Measurements from ENCODE around the gene SLC27A3. TPM values are rescaled to one million over a fixed set of nuclear protein-coding genes. Genes with fewer than 3 reads are reported as not detected.

SLC27A3 gene
- total RNA-seq, 1 donor from 2014 or later: 16.7 TPM

- Histone ChIP-seq H3K9ac (ENCODE audit: low read depth in 1 of 3, low read length in 3 of 3) (no peak overlapping the region), H3K27ac (ENCODE audit: low read depth, low read length) (no peak overlapping the region), H3K4me1 (ENCODE audit: control insufficient read depth in 3 of 3, insufficient read depth in 3 of 3, low read length in 3 of 3) (no peaks in the 10 kb centered on the region), H3K27me3 (ENCODE audit: control insufficient read depth in 3 of 3, insufficient read depth in 3 of 3, low read length in 3 of 3) (no peaks in the 10 kb centered on the region), H3K4me3 (ENCODE audit: low read length in 3 of 3) (no peak overlapping the region), H3K36me3 (ENCODE audit: control insufficient read depth in 3 of 3, insufficient read depth in 3 of 3, low read length in 3 of 3) (peaks cover 0 to 2% (median 0%) of the 10 kb centered on the region in 3 donors), H3K9me3 (ENCODE audit: control insufficient read depth in 3 of 3, low read length in 3 of 3) (no peaks in the 10 kb centered on the region)
Measured at GRCh38 chr1:153796786-153797659, 21.8 kb downstream of the SLC27A3 start.

DNA sequence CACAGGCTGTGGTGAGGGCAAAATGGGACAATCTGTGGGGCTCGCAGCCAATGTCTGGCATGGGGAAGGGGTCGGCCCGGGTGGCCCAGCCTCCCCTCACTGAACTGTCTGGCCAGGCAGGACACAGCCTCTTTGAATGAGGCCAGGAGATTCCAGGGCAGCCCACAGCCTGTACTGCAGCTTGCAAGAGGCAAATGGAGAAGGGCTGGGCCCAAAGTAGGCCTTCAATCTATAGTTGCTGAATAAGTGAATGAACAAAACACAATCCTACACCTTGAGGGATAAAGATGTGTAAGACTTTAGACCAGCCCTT lies 23.2 kb downstream of the SLC27A3 start:
- no peak overlapping the region for H3K9ac ChIP-seq (ENCODE audit: low read depth in 1 of 3, low read length in 3 of 3)
- no peak overlapping the region for H3K4me3 ChIP-seq (ENCODE audit: low read length in 3 of 3)
- H3K4me1 ChIP-seq (ENCODE audit: control insufficient read depth in 3 of 3, insufficient read depth in 3 of 3, low read length in 3 of 3): peaks cover 3 to 8% (median 3%) of the 10 kb centered on the region in 3 donors
- H3K36me3 ChIP-seq (ENCODE audit: control insufficient read depth in 3 of 3, insufficient read depth in 3 of 3, low read length in 3 of 3): peaks cover 0 to 2% (median 0%) of the 10 kb centered on the region in 3 donors
- no peaks in the 10 kb centered on the region for H3K9me3 ChIP-seq (ENCODE audit: control insufficient read depth in 3 of 3, low read length in 3 of 3)
- no peaks in the 10 kb centered on the region for H3K27me3 ChIP-seq (ENCODE audit: control insufficient read depth in 3 of 3, insufficient read depth in 3 of 3, low read length in 3 of 3)
- no peak overlapping the region for H3K27ac ChIP-seq (ENCODE audit: low read depth, low read length)

- Histone ChIP-seq H3K27me3 (ENCODE audit: control insufficient read depth in 3 of 3, insufficient read depth in 3 of 3, low read length in 3 of 3) (no peaks in the 10 kb centered on the region), H3K36me3 (ENCODE audit: control insufficient read depth in 3 of 3, insufficient read depth in 3 of 3, low read length in 3 of 3) (peaks cover 0 to 2% (median 0%) of the 10 kb centered on the region in 3 donors), H3K9me3 (ENCODE audit: control insufficient read depth in 3 of 3, low read length in 3 of 3) (no peaks in the 10 kb centered on the region)
Measured at GRCh38 chr1:153799016-153799415, 23.8 kb downstream of the SLC27A3 start.

GRCh38 chr1:153799566-153800465 lies 24.6 kb downstream of the SLC27A3 start:
- H3K9ac ChIP-seq (ENCODE audit: low read depth in 1 of 3, low read length in 3 of 3): no peak overlapping the region
- no peak overlapping the region for H3K4me3 ChIP-seq (ENCODE audit: low read length in 3 of 3)
- H3K27me3 ChIP-seq (ENCODE audit: control insufficient read depth in 3 of 3, insufficient read depth in 3 of 3, low read length in 3 of 3): no peaks in the 10 kb centered on the region
- peaks cover 0 to 2% (median 0%) of the 10 kb centered on the region in 3 donors for H3K36me3 ChIP-seq (ENCODE audit: control insufficient read depth in 3 of 3, insufficient read depth in 3 of 3, low read length in 3 of 3)
- H3K9me3 ChIP-seq (ENCODE audit: control insufficient read depth in 3 of 3, low read length in 3 of 3): no peaks in the 10 kb centered on the region
- peaks cover 10 to 15% (median 13%) of the 10 kb centered on the region in 3 donors for H3K4me1 ChIP-seq (ENCODE audit: control insufficient read depth in 3 of 3, insufficient read depth in 3 of 3, low read length in 3 of 3)
- H3K27ac ChIP-seq (ENCODE audit: low read depth, low read length): no peak overlapping the region

More at GRCh38 chr1:153799016-153799415, 23.8 kb downstream of the SLC27A3 start:
- Histone ChIP-seq H3K4me3 (ENCODE audit: low read length in 3 of 3) (no peak overlapping the region), H3K4me1 (ENCODE audit: control insufficient read depth in 3 of 3, insufficient read depth in 3 of 3, low read length in 3 of 3) (peaks cover 9 to 12% (median 9%) of the 10 kb centered on the region in 3 donors), H3K9ac (ENCODE audit: low read depth in 1 of 3, low read length in 3 of 3) (no peak overlapping the region), H3K27ac (ENCODE audit: low read depth, low read length) (no peak overlapping the region)

DNA sequence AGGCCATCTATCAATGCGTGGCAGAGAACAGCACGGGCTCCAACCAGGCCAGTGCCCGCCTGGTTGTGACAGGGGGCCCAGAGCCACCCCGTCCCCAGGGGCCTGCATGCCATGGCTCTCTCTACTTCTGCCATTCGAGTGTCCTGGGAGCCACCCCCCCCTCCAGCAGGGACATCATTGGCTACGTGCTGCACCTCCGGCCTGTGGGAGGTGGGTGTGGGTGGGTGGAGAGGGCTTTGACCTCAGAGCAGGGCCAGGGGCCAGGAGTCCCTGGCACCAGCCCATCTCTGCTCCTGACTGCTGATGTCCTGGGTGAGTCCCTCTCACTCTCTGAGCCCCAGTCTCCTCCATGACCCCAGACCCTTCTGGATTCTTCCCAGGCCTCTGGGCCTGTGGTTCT lies 25.3 kb downstream of the SLC27A3 start:
- no peaks in the 10 kb centered on the region for H3K9me3 ChIP-seq (ENCODE audit: control insufficient read depth in 3 of 3, low read length in 3 of 3)
- H3K36me3 ChIP-seq (ENCODE audit: control insufficient read depth in 3 of 3, insufficient read depth in 3 of 3, low read length in 3 of 3): peaks cover 0 to 2% (median 0%) of the 10 kb centered on the region in 3 donors
- H3K4me3 ChIP-seq (ENCODE audit: low read length in 3 of 3): no peak overlapping the region
- no peak overlapping the region for H3K27ac ChIP-seq (ENCODE audit: low read depth, low read length)
- H3K4me1 ChIP-seq (ENCODE audit: control insufficient read depth in 3 of 3, insufficient read depth in 3 of 3, low read length in 3 of 3): peaks cover 10 to 18% (median 15%) of the 10 kb centered on the region in 3 donors
- H3K27me3 ChIP-seq (ENCODE audit: control insufficient read depth in 3 of 3, insufficient read depth in 3 of 3, low read length in 3 of 3): no peaks in the 10 kb centered on the region
- no peak overlapping the region for H3K9ac ChIP-seq (ENCODE audit: low read depth in 1 of 3, low read length in 3 of 3)

DNA sequence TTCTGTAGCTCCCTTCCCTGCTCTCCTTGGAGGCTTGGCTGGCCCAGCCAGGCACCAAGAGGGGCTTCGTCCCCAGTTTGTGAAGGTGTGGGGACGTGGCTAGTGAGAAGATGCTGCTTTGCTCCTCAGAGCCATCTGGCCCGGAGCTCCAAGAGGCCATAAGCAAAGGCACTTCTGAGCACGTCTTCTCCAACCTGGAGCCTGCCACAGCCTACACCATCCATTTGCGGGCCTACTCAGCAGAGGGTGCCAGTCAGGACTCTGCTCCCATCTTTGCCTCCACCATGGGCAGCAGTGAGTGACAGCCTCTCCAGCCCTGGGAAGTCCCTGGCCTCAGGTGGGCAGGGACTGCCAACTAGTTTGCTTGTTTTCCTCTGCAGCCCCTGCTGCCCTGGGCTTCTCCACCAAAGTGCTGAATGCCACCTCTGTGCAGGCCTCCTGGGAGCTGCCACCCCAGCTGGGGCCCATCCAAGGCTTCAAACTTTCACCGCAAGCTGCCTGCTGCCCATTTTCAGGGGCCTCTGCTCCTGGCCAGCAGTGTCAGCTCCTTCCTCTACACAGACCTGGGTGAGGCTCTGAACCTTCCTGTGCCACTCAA lies 25.9 kb downstream of the SLC27A3 start:
- Histone ChIP-seq H3K36me3 (ENCODE audit: control insufficient read depth in 3 of 3, insufficient read depth in 3 of 3, low read length in 3 of 3) (peaks cover 0 to 2% (median 0%) of the 10 kb centered on the region in 3 donors), H3K4me1 (ENCODE audit: control insufficient read depth in 3 of 3, insufficient read depth in 3 of 3, low read length in 3 of 3) (peaks cover 10 to 21% (median 18%) of the 10 kb centered on the region in 3 donors), H3K4me3 (ENCODE audit: low read length in 3 of 3) (no peak overlapping the region), H3K27me3 (ENCODE audit: control insufficient read depth in 3 of 3, insufficient read depth in 3 of 3, low read length in 3 of 3) (no peaks in the 10 kb centered on the region), H3K9me3 (ENCODE audit: control insufficient read depth in 3 of 3, low read length in 3 of 3) (no peaks in the 10 kb centered on the region), H3K9ac (ENCODE audit: low read depth in 1 of 3, low read length in 3 of 3) (peak overlapping the region in 1 of 3 donors; percentile 4), H3K27ac (ENCODE audit: low read depth, low read length) (no peak overlapping the region)

DNA sequence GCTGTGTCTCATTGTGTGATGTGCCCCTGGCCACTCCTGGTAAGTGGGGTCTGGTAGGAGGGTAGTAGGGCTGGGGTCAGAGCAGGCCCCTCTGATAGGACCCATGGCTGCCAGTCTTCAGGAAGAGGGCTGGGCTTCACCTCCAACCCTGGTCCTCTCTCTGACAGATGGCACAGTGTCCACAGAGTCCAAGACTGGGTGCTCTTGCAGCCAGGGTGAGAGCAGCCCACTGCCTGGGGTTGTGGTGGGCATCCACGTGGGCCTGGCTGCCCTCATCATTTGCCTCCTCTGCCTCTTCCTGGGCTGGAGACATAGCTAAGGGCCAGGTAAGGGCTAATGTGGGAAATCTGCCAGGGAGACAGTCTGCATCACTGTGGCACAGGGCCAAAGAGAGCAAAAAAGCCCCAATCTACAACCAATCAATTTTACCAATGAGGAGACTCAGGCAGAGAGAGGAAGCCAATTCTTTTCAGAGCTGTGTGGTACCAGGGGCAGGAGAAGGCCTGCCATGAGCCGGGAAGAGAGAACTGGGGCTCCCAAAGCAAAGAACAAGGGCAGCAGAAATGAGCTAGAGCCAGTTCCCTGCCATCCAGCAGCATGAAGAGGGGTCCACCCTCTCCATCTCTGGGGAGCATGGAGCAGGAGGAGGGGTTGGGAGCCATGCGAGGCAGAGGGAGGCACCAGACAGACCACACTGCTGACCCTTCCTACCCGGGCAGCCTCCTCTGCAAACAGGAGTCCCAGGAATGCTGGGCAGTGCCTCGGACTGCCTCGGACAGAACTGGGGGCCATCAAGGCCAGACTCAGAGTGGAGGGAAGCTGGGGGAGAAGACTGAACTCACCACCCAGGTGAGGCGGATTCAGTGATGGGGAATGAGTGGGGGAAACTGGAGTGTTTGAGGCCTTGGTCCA lies 26.8 kb downstream of the SLC27A3 start:
- no peaks in the 10 kb centered on the region for H3K9me3 ChIP-seq (ENCODE audit: control insufficient read depth in 3 of 3, low read length in 3 of 3)
- no peak overlapping the region for H3K27ac ChIP-seq (ENCODE audit: low read depth, low read length)
- no peaks in the 10 kb centered on the region for H3K27me3 ChIP-seq (ENCODE audit: control insufficient read depth in 3 of 3, insufficient read depth in 3 of 3, low read length in 3 of 3)
- H3K4me1 ChIP-seq (ENCODE audit: control insufficient read depth in 3 of 3, insufficient read depth in 3 of 3, low read length in 3 of 3): peaks cover 10 to 21% (median 18%) of the 10 kb centered on the region in 3 donors
- H3K4me3 ChIP-seq (ENCODE audit: low read length in 3 of 3): no peak overlapping the region
- H3K9ac ChIP-seq (ENCODE audit: low read depth in 1 of 3, low read length in 3 of 3): no peak overlapping the region
- H3K36me3 ChIP-seq (ENCODE audit: control insufficient read depth in 3 of 3, insufficient read depth in 3 of 3, low read length in 3 of 3): peaks cover 0 to 2% (median 2%) of the 10 kb centered on the region in 3 donors

DNA sequence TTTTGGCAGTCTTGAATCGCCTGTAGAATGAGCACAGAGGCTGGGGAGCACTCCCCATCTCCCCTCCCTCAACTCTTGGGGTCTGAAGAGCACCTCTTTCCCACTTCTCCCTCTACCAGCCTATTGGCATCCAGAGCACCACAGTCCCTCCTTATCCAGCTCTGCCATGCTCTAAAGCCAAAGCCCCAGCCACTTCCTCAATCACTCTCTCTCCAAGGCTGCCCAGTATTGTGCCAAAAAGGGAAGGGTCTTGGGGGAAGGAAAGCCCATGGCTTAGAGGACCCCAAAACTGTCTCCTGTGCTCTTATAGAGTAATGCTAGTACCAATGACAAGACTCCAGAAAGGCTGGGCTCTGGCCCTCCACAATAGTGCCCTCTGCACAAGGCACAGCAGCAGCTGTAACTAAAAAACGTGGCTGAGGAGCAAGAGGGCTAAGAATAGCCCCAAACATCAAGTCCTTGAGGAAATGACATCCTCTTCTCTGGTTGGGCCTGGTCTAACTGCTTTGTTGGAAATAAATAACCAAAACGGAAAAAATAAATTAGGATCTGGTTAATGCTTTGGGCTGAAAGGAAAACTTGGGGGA lies 28.4 kb downstream of the SLC27A3 start:
- Histone ChIP-seq H3K27me3 (ENCODE audit: control insufficient read depth in 3 of 3, insufficient read depth in 3 of 3, low read length in 3 of 3) (no peaks in the 10 kb centered on the region), H3K36me3 (ENCODE audit: control insufficient read depth in 3 of 3, insufficient read depth in 3 of 3, low read length in 3 of 3) (peaks cover 4 to 11% (median 9%) of the 10 kb centered on the region in 3 donors), H3K27ac (ENCODE audit: low read depth, low read length) (no peak overlapping the region)

DNA sequence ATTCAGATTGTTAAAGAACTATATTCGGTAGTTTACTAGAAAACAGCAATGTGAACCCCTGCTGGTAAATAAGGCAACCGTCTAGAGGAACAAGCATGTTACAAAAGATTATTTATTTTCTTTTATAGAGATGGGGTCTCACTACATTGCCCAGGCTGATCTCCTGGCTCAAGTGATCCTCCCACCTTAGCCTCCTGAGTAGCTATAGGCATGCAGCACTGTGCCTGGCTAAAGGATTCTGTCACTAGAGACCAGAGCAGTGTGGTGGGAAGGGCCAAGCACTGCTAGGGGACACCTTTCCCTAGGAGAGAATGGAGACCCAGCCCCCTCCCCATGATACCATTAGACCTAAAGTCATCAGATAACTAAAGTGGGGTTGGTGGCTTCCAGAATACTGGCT lies 28.9 kb downstream of the SLC27A3 start:
- peaks cover 6 to 15% (median 14%) of the 10 kb centered on the region in 3 donors for H3K36me3 ChIP-seq (ENCODE audit: control insufficient read depth in 3 of 3, insufficient read depth in 3 of 3, low read length in 3 of 3)

More for the DNA sequence above, 28.4 kb downstream of the SLC27A3 start:
- Histone ChIP-seq H3K4me3 (ENCODE audit: low read length in 3 of 3) (no peak overlapping the region), H3K9me3 (ENCODE audit: control insufficient read depth in 3 of 3, low read length in 3 of 3) (no peaks in the 10 kb centered on the region), H3K4me1 (ENCODE audit: control insufficient read depth in 3 of 3, insufficient read depth in 3 of 3, low read length in 3 of 3) (peaks cover 10 to 21% (median 18%) of the 10 kb centered on the region in 3 donors), H3K9ac (ENCODE audit: low read depth in 1 of 3, low read length in 3 of 3) (no peak overlapping the region)

More for the DNA sequence above, 28.9 kb downstream of the SLC27A3 start:
- no peaks in the 10 kb centered on the region for H3K27me3 ChIP-seq (ENCODE audit: control insufficient read depth in 3 of 3, insufficient read depth in 3 of 3, low read length in 3 of 3)
- peaks cover 10 to 21% (median 18%) of the 10 kb centered on the region in 3 donors for H3K4me1 ChIP-seq (ENCODE audit: control insufficient read depth in 3 of 3, insufficient read depth in 3 of 3, low read length in 3 of 3)
- H3K9ac ChIP-seq (ENCODE audit: low read depth in 1 of 3, low read length in 3 of 3): no peak overlapping the region
- peak overlapping the region; percentile 51 for H3K27ac ChIP-seq (ENCODE audit: low read depth, low read length)
- H3K9me3 ChIP-seq (ENCODE audit: control insufficient read depth in 3 of 3, low read length in 3 of 3): no peaks in the 10 kb centered on the region
- no peak overlapping the region for H3K4me3 ChIP-seq (ENCODE audit: low read length in 3 of 3)

Data from skeletal muscle tissue (tissue), 4 donors.